Measurements from ENCODE around the gene GPX3. TPM values are rescaled to one million over a fixed set of nuclear protein-coding genes. Genes with fewer than 3 reads are reported as not detected.

Gene GPX3
- total and polyA plus RNA-seq, 2 donors (not counting 3 experiments of a cell fraction or from before 2014, with no cell fraction given), result 5.1 to 17.1 TPM

GRCh38 chr5:151030379-151030778 is 10.0 kb downstream of the GPX3 start:
- no TSS peak for BruUV-seq (replicated peaks)
- DNase-seq (ENCODE audit: low read depth, low spot score) (no peak), FAIRE-seq (no peak)
- Histone ChIP-seq H3K4me1 (ENCODE audit: control insufficient read depth, extremely low read depth, insufficient read depth, low read length) (no peaks in the 10 kb centered on the region), H3K79me2 (ENCODE audit: control insufficient read depth, insufficient read depth, low read length) (no peaks in the 10 kb centered on the region), H2AFZ (ENCODE audit: low read depth, low read length) (no peak overlapping the region), H3K9ac (replicated peaks; ENCODE audit: extremely low read depth, insufficient read depth, low read length) (no peak overlapping the region), H3K36me3 (ENCODE audit: control insufficient read depth in 2 of 2, extremely low read depth in 1 of 2, insufficient read depth in 2 of 2, low read length in 2 of 2) (peaks cover 6 to 45% of the 10 kb centered on the region in 2 experiments), H3K4me3 (replicated peaks in 1 of 3; ENCODE audit: insufficient read depth in 1 of 3, low read depth in 1 of 3, low read length in 3 of 3) (no peak overlapping the region), H4K20me1 (replicated peaks; ENCODE audit: control insufficient read depth, extremely low read depth, insufficient read depth, low read length) (no peaks in the 10 kb centered on the region), H3K27me3 (ENCODE audit: control insufficient read depth in 2 of 2, insufficient read depth in 2 of 2, low read length in 2 of 2) (no peaks in the 10 kb centered on the region), H3K27ac (ENCODE audit: insufficient read depth, low read depth, low read length) (no peak overlapping the region), H3K9me1 (replicated peaks; ENCODE audit: control insufficient read depth, extremely low read depth, insufficient read depth, low read length) (no peaks in the 10 kb centered on the region), H3K4me2 (ENCODE audit: insufficient read depth, low read length) (no peak overlapping the region), H3K9me3 (replicated peaks; ENCODE audit: control insufficient read depth, insufficient read depth, low read length) (no peaks in the 10 kb centered on the region)
- dilution Hi-C loops (cut with MboI; ENCODE audit: extremely low pct_ligation_motif_present, low sequenced_read_pairs) (loop anchor here (10.0 kb wide), 1 partner anchor 54 kb away; the partner anchor contains the start of gene TNIP1), intact Hi-C loops (cut with micrococcal nuclease) (no loop called here)
- ChIA-PET CTCF (interaction anchor here (1.5 kb wide), 1 partner anchor 18 kb away, joined by 10 read pairs; no protein-coding TSS in a partner anchor), POLR2A (no interaction called here)
- TF ChIP-seq EZH2 (IDR thresholded peaks at IDR 0.05; ENCODE audit: borderline replicate concordance, low read depth, low read length, severe bottlenecking), result no peak

DNA sequence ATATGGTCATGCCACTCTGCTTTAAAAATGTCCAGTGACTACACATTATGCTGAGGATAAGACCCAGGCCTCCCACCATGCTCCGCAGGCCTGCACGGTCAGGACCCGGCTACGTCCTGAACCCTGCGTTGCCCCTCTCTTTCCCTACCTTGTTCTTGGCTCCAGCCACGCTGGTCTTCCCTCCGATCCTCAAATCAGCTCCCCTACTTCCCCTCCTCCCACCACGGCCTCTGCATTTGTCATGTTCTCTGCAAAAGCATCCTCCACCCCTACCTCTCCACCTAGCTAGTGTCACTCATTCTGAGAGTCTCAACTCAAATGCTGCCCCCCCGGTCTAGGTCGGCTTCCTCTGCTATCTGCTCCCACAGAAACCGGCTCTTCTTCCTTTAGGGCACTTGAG is 11.2 kb downstream of the GPX3 start:
- Histone ChIP-seq H3K27me3 (ENCODE audit: control insufficient read depth in 2 of 2, insufficient read depth in 2 of 2, low read length in 2 of 2) (no peaks in the 10 kb centered on the region), H3K36me3 (ENCODE audit: control insufficient read depth in 2 of 2, extremely low read depth in 1 of 2, insufficient read depth in 2 of 2, low read length in 2 of 2) (peaks cover 6 to 50% of the 10 kb centered on the region in 2 experiments), H4K20me1 (replicated peaks; ENCODE audit: control insufficient read depth, extremely low read depth, insufficient read depth, low read length) (no peaks in the 10 kb centered on the region), H3K4me3 (replicated peaks in 1 of 3; ENCODE audit: insufficient read depth in 1 of 3, low read depth in 1 of 3, low read length in 3 of 3) (no peak overlapping the region), H3K9me3 (replicated peaks; ENCODE audit: control insufficient read depth, insufficient read depth, low read length) (no peaks in the 10 kb centered on the region), H3K79me2 (ENCODE audit: control insufficient read depth, insufficient read depth, low read length) (no peaks in the 10 kb centered on the region), H3K4me1 (ENCODE audit: control insufficient read depth, extremely low read depth, insufficient read depth, low read length) (no peaks in the 10 kb centered on the region), H3K9me1 (replicated peaks; ENCODE audit: control insufficient read depth, extremely low read depth, insufficient read depth, low read length) (no peaks in the 10 kb centered on the region), H3K27ac (ENCODE audit: insufficient read depth, low read depth, low read length) (no peak overlapping the region), H3K9ac (replicated peaks; ENCODE audit: extremely low read depth, insufficient read depth, low read length) (no peak overlapping the region), H2AFZ (ENCODE audit: low read depth, low read length) (no peak overlapping the region), H3K4me2 (ENCODE audit: insufficient read depth, low read length) (no peak overlapping the region)
- CTCF ChIA-PET, result interaction anchor here (1.1 kb wide), 1 partner anchor 20 kb away, joined by 3 read pairs; no protein-coding TSS in a partner anchor
- dilution Hi-C loops (cut with MboI; ENCODE audit: extremely low pct_ligation_motif_present, low sequenced_read_pairs), result loop anchor here (10.0 kb wide), 1 partner anchor 53 kb away; the partner anchor contains the start of gene TNIP1
- intact Hi-C loops (cut with micrococcal nuclease), result no loop called here
- no TSS peak for BruUV-seq (replicated peaks)
- no peak for DNase-seq (ENCODE audit: low read depth, low spot score)
- TF ChIP-seq MYC (IDR thresholded peaks at IDR 0.05; ENCODE audit: low read depth, low read length) (no peak), EZH2 (IDR thresholded peaks at IDR 0.05; ENCODE audit: borderline replicate concordance, low read depth, low read length, severe bottlenecking) (no peak), GATA2 (IDR thresholded peaks at IDR 0.05; ENCODE audit: insufficient read depth, insufficient read length, low read depth, low read length) (no peak), JUN (IDR thresholded peaks at IDR 0.05; ENCODE audit: borderline replicate concordance, insufficient read depth, insufficient read length, low read depth) (no peak), FOS (IDR thresholded peaks at IDR 0.05; ENCODE audit: borderline replicate concordance, insufficient read depth, low read length) (no peak), POLR2AphosphoS5 (IDR thresholded peaks at IDR 0.05; ENCODE audit: insufficient read depth, low read depth, low read length) (no peak), POLR2A (IDR thresholded peaks at IDR 0.05; ENCODE audit: low read depth, low read length) (no peak)
- TF ChIP-seq, protein P1, sequence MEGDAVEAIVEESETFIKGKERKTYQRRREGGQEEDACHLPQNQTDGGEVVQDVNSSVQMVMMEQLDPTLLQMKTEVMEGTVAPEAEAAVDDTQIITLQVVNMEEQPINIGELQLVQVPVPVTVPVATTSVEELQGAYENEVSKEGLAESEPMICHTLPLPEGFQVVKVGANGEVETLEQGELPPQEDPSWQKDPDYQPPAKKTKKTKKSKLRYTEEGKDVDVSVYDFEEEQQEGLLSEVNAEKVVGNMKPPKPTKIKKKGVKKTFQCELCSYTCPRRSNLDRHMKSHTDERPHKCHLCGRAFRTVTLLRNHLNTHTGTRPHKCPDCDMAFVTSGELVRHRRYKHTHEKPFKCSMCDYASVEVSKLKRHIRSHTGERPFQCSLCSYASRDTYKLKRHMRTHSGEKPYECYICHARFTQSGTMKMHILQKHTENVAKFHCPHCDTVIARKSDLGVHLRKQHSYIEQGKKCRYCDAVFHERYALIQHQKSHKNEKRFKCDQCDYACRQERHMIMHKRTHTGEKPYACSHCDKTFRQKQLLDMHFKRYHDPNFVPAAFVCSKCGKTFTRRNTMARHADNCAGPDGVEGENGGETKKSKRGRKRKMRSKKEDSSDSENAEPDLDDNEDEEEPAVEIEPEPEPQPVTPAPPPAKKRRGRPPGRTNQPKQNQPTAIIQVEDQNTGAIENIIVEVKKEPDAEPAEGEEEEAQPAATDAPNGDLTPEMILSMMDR (IDR thresholded peaks at IDR 0.05; ENCODE audit: extremely low read depth in 1 of 2, insufficient read depth in 1 of 2, low read depth in 1 of 2, low read length in 2 of 2), result no peak
- TF ChIP-seq, protein P2, sequence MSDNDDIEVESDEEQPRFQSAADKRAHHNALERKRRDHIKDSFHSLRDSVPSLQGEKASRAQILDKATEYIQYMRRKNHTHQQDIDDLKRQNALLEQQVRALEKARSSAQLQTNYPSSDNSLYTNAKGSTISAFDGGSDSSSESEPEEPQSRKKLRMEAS (IDR thresholded peaks at IDR 0.05; ENCODE audit: insufficient read depth, insufficient read length), result no peak
- FAIRE-seq, result no peak
- POLR2A ChIA-PET, result no interaction called here

All from endothelial cell of umbilical vein (primary cell).